Thymus (tissue), 11 donors: ENCODE measurements around the gene CDK13. TPM values are rescaled to one million over a fixed set of nuclear protein-coding genes. Genes with fewer than 3 reads are reported as not detected.

Experiments used
- DNase-seq, 9 donors: peaks; one replicate each; pipeline ENCODE4 v3.0.0-alpha.2; 2013; ENCODE audit warnings: low spot score in 9 of 9, low read depth in 6 of 9, missing footprints in 1 of 9
- H3K27ac ChIP-seq, 2 donors: one replicate each; pipeline ENCODE4 v1.5.1; 2013; ENCODE audit warnings: control low read depth in 1 of 2, low read depth in 1 of 2, low read length in 1 of 2, mild to moderate bottlenecking in 1 of 2, moderate library complexity in 1 of 2
- H3K27me3 ChIP-seq, 2 donors: one replicate each; pipeline ENCODE4 v1.5.1; 2013; ENCODE audit warnings: low read length in 1 of 2; ENCODE audit not compliant: control insufficient read depth in 2 of 2, insufficient read depth in 1 of 2
- H3K36me3 ChIP-seq, 2 donors: one replicate each; pipeline ENCODE4 v1.5.1; 2013; ENCODE audit warnings: low read length in 1 of 2, mild to moderate bottlenecking in 1 of 2, moderate library complexity in 1 of 2; ENCODE audit not compliant: control insufficient read depth in 2 of 2, insufficient read depth in 2 of 2
- H3K4me1 ChIP-seq, 2 donors: one replicate each; pipeline ENCODE4 v1.5.1; 2013; ENCODE audit warnings: low read length in 2 of 2; ENCODE audit not compliant: control insufficient read depth in 2 of 2, insufficient read depth in 2 of 2
- H3K4me3 ChIP-seq, 2 donors: one replicate each; pipeline ENCODE4 v1.5.1; 2013; ENCODE audit warnings: low read length in 2 of 2, control low read depth in 1 of 2, mild to moderate bottlenecking in 1 of 2
- H3K9me3 ChIP-seq, 2 donors: one replicate each; pipeline ENCODE4 v1.5.1; 2013; ENCODE audit warnings: low read length in 1 of 2, mild to moderate bottlenecking in 1 of 2; ENCODE audit not compliant: control insufficient read depth in 2 of 2, insufficient read depth in 1 of 2
- WGBS: extraction: QIAGEN DNeasy Blood & Tissue Kit; methylation state at CpG from one replicate; pipeline ENCODE4 v1.1.7; 2013; 5-methylcytosine and 5-hydroxymethylcytosine counted together
- polyA plus RNA-seq: library from polyadenylated mRNA; stranded (reverse); fragments of 200-250 nt; gene quantifications from one replicate; pipeline ENCODE4 v1.2.3, GENCODE V29; 2013
- total RNA-seq: library from RNA; stranded (reverse); fragments of 120-200 nt; gene quantifications from one replicate; pipeline ENCODE4 v1.2.4, GENCODE V29; 2013
- donor health status: healthy.

The CDK13 gene
- total and polyA plus RNA-seq, 2 donors: 40.4 to 48.3 TPM

- H3K27ac ChIP-seq: no peak overlapping the region
- no peaks in the 10 kb centered on the region for H3K9me3 ChIP-seq
- WGBS: 84% methylated on average over 4 of the region's 4 CpGs
- H3K4me3 ChIP-seq: no peak overlapping the region
- peaks cover 3 to 12% of the 10 kb centered on the region in 2 donors for H3K36me3 ChIP-seq
- H3K4me1 ChIP-seq: peaks cover 0 to 2% of the 10 kb centered on the region in 2 donors
- no peaks in the 10 kb centered on the region for H3K27me3 ChIP-seq
- DNase-seq: no peak
These were observed 35.4 kb downstream of the CDK13 start for GRCh38 chr7:39985398-39985918.

- H3K4me3 ChIP-seq: no peak overlapping the region
- no peaks in the 10 kb centered on the region for H3K9me3 ChIP-seq
- H3K27me3 ChIP-seq: no peaks in the 10 kb centered on the region
- H3K4me1 ChIP-seq: peaks cover 0 to 2% of the 10 kb centered on the region in 2 donors
- WGBS: 86% methylated on average over 9 of the region's 9 CpGs
- no peak overlapping the region for H3K27ac ChIP-seq
- peak in 5 of 9 donors; percentile 8 to 55 (median 18) for DNase-seq
- peaks cover 3 to 12% of the 10 kb centered on the region in 2 donors for H3K36me3 ChIP-seq
These were observed 37.7 kb downstream of the CDK13 start for GRCh38 chr7:39987641-39988347.

GRCh38 chr7:40000734-40001315 is 50.8 kb downstream of the CDK13 start:
- Histone ChIP-seq H3K27ac (no peak overlapping the region), H3K27me3 (no peaks in the 10 kb centered on the region), H3K36me3 (peaks cover 3 to 22% of the 10 kb centered on the region in 2 donors), H3K4me1 (no peaks in the 10 kb centered on the region), H3K9me3 (no peaks in the 10 kb centered on the region), H3K4me3 (no peak overlapping the region)
- DNase-seq: no peak
- 96% methylated on average over 6 of the region's 6 CpGs for WGBS

- Histone ChIP-seq H3K36me3 (peaks cover 3 to 25% of the 10 kb centered on the region in 2 donors), H3K27ac (no peak overlapping the region), H3K9me3 (no peaks in the 10 kb centered on the region), H3K27me3 (no peaks in the 10 kb centered on the region), H3K4me1 (no peaks in the 10 kb centered on the region), H3K4me3 (no peak overlapping the region)
- DNase-seq: no peak
- 99% methylated on average over 3 of the region's 3 CpGs for WGBS
These were observed 51.6 kb downstream of the CDK13 start for GRCh38 chr7:40001649-40002048.

- Histone ChIP-seq H3K4me3 (no peak overlapping the region), H3K36me3 (peaks cover 7 to 31% of the 10 kb centered on the region in 2 donors), H3K27ac (no peak overlapping the region), H3K9me3 (no peaks in the 10 kb centered on the region), H3K27me3 (no peaks in the 10 kb centered on the region), H3K4me1 (no peaks in the 10 kb centered on the region)
- DNase-seq: no peak
- WGBS: 97% methylated on average over 4 of the region's 4 CpGs
These were observed 53.5 kb downstream of the CDK13 start for GRCh38 chr7:40003597-40003996.

- no peak overlapping the region for H3K27ac ChIP-seq
- DNase-seq: no peak
- WGBS: 93% methylated on average over 2 of the region's 2 CpGs
These were observed 58.3 kb downstream of the CDK13 start for GRCh38 chr7:40008223-40008815.

GRCh38 chr7:40009301-40009700 is 59.2 kb downstream of the CDK13 start:
- Histone ChIP-seq H3K27me3 (no peaks in the 10 kb centered on the region), H3K36me3 (peaks cover 10 to 37% of the 10 kb centered on the region in 2 donors), H3K9me3 (no peaks in the 10 kb centered on the region), H3K4me1 (no peaks in the 10 kb centered on the region), H3K4me3 (no peak overlapping the region), H3K27ac (no peak overlapping the region)
- no peak for DNase-seq
- 100% methylated on average over 1 of the region's 1 CpG for WGBS

More at GRCh38 chr7:40008223-40008815, 58.3 kb downstream of the CDK13 start:
- Histone ChIP-seq H3K9me3 (no peaks in the 10 kb centered on the region), H3K27me3 (no peaks in the 10 kb centered on the region), H3K4me1 (no peaks in the 10 kb centered on the region), H3K36me3 (peaks cover 10 to 44% of the 10 kb centered on the region in 2 donors), H3K4me3 (no peak overlapping the region)

- 97% methylated on average over 4 of the region's 4 CpGs for WGBS
- peaks cover 3 to 20% of the 10 kb centered on the region in 2 donors for H3K36me3 ChIP-seq
- DNase-seq: no peak
- H3K27me3 ChIP-seq: no peaks in the 10 kb centered on the region
- no peaks in the 10 kb centered on the region for H3K4me1 ChIP-seq
- no peaks in the 10 kb centered on the region for H3K9me3 ChIP-seq
- no peak overlapping the region for H3K27ac ChIP-seq
- no peak overlapping the region for H3K4me3 ChIP-seq
These were observed 64.3 kb downstream of the CDK13 start for GRCh38 chr7:40014376-40014775.

GRCh38 chr7:40015790-40016296 is 65.8 kb downstream of the CDK13 start:
- H3K36me3 ChIP-seq: peaks cover 4 to 11% of the 10 kb centered on the region in 2 donors
- no peak overlapping the region for H3K27ac ChIP-seq
- H3K9me3 ChIP-seq: no peaks in the 10 kb centered on the region
- H3K4me1 ChIP-seq: no peaks in the 10 kb centered on the region
- H3K27me3 ChIP-seq: no peaks in the 10 kb centered on the region
- no peak overlapping the region for H3K4me3 ChIP-seq
- peak in 2 of 9 donors; percentile 1 to 2 for DNase-seq
- WGBS: 31% methylated on average over 4 of the region's 4 CpGs
